ENCODE measurements around the gene CLMN. TPM values are rescaled to one million over a fixed set of nuclear protein-coding genes. Genes with fewer than 3 reads are reported as not detected.

The CLMN gene
- total and polyA plus RNA-seq, 2 of the 8 experiments (the other 6 are each of a cell fraction or from before 2014, with no cell fraction given): 1.6 to 8.2 TPM

GRCh38 chr14:95197551-95197950, 122.2 kb downstream of the CLMN start (continued):
- TF ChIP-seq CTBP2 (IDR thresholded peaks at IDR 0.05; ENCODE audit: borderline replicate concordance, insufficient read depth, insufficient read length, low read length): no peak
- TF ChIP-seq JUND (IDR thresholded peaks at IDR 0.05; ENCODE audit: low read length): no peak
- TF ChIP-seq KDM5A (IDR thresholded peaks at IDR 0.05; ENCODE audit: low read length): no peak
- TF ChIP-seq SAP30 (IDR thresholded peaks at IDR 0.05; ENCODE audit: insufficient read depth, insufficient replicate concordance, low read length): no peak
- no peak for TF ChIP-seq SRF (IDR thresholded peaks at IDR 0.05; ENCODE audit: low read depth, low read length)
- no peak for TF ChIP-seq YY1 (IDR thresholded peaks at IDR 0.05; ENCODE audit: low read depth, low read length)
- TF ChIP-seq POU5F1 (IDR thresholded peaks at IDR 0.05; ENCODE audit: low read depth, low read length): no peak
- TF ChIP-seq RBBP5 (IDR thresholded peaks at IDR 0.05; ENCODE audit: borderline replicate concordance, low read depth, low read length): peak; percentile 90; the same call in 1 of the 2 replicates
- TF ChIP-seq RAD21 (IDR thresholded peaks at IDR 0.05 in 1 of 2, conservative IDR thresholded peaks at IDR 0.05 in 1 of 2; ENCODE audit: low read depth in 2 of 2, low read length in 2 of 2): peak in 1 of 2 experiments; percentile 10; a peak in 1 of 4 replicates
- no peak for TF ChIP-seq CHD1 (IDR thresholded peaks at IDR 0.05; ENCODE audit: low read depth, low read length)
- TF ChIP-seq KDM4A (IDR thresholded peaks at IDR 0.05; ENCODE audit: low read depth, low read length, severe bottlenecking): no peak
- no peak for TF ChIP-seq CHD2 (IDR thresholded peaks at IDR 0.05; ENCODE audit: low read length)
- no peak for TF ChIP-seq MAX (IDR thresholded peaks at IDR 0.05)
- no peak for TF ChIP-seq USF2 (IDR thresholded peaks at IDR 0.05; ENCODE audit: low read length)
- TF ChIP-seq NANOG (IDR thresholded peaks at IDR 0.05; ENCODE audit: insufficient read depth, low read depth, low read length, poor library complexity, severe bottlenecking): no peak
- no peak for TF ChIP-seq JUN (IDR thresholded peaks at IDR 0.05; ENCODE audit: low read depth, low read length)
- no peak for TF ChIP-seq NRF1 (IDR thresholded peaks at IDR 0.05; ENCODE audit: low read depth, low read length)
- no peak for TF ChIP-seq SIN3A (conservative IDR thresholded peaks at IDR 0.05 in 1 of 2, IDR thresholded peaks at IDR 0.05 in 1 of 2; ENCODE audit: low read depth in 1 of 2, low read length in 2 of 2)
- no peak for TF ChIP-seq EP300 (IDR thresholded peaks at IDR 0.05; ENCODE audit: borderline replicate concordance in 1 of 2, low read depth in 2 of 2, low read length in 2 of 2)
- no peak for TF ChIP-seq BACH1 (IDR thresholded peaks at IDR 0.05; ENCODE audit: low read length)
- TF ChIP-seq EZH2 (IDR thresholded peaks at IDR 0.05; ENCODE audit: low read depth, low read length, severe bottlenecking): no peak
- TF ChIP-seq HDAC2 (IDR thresholded peaks at IDR 0.05; ENCODE audit: borderline replicate concordance in 1 of 2, low read depth in 2 of 2, low read length in 2 of 2): no peak
- no peak for TF ChIP-seq KDM1A (IDR thresholded peaks at IDR 0.05; ENCODE audit: borderline replicate concordance, low read length)

Data from H1 (cell line).